HAP-1 (cell line): Measurements from ENCODE around the gene TBCE.

ENCODE experiments used
- DNase-seq, 2 experiments: peaks; one replicate each; pipeline ENCODE4 v3.0.0-alpha.2; 2016 to 2020; ENCODE audit warnings: low spot score in 2 of 2
- H3K27me3 ChIP-seq: fragments of 250-450 bp; sonication (Bioruptor Pico); 2 replicates; pipeline ENCODE4 v1.5.1; 2020; ENCODE audit warnings: low read depth, mild to moderate bottlenecking, moderate library complexity
- H3K36me3 ChIP-seq: fragments of 250-450 bp; sonication (Bioruptor Pico); replicated peaks from 2 replicates; pipeline ENCODE4 v1.5.1; 2020; ENCODE audit warnings: mild to moderate bottlenecking
- H3K4me1 ChIP-seq: fragments of 250-450 bp; sonication (Bioruptor Pico); 2 replicates; pipeline ENCODE4 v1.5.1; 2020; ENCODE audit warnings: mild to moderate bottlenecking
- H3K4me3 ChIP-seq: fragments of 250-450 bp; sonication (Bioruptor Pico); 2 replicates; pipeline ENCODE4 v1.5.1; 2020; ENCODE audit warnings: mild to moderate bottlenecking, moderate library complexity
- H3K9me3 ChIP-seq: fragments of 250-450 bp; sonication (Bioruptor Pico); 2 replicates; pipeline ENCODE4 v1.5.1; 2020; ENCODE audit warnings: mild to moderate bottlenecking, moderate library complexity
- in situ Hi-C: fragments of 300-500 bp; cut with MboI; formaldehyde crosslinking; loops from 3 replicates; pipeline ENCODE4 v1.14.3; 2020; ENCODE audit warnings: low sequenced_read_pairs, inconsistent platforms, mixed read lengths

The TBCE gene

GRCh38 chr1:235495551-235495950, 128.3 kb downstream of the TBCE start:
- H3K4me3 ChIP-seq = no peak overlapping the region
- no peaks in the 10 kb centered on the region for H3K27me3 ChIP-seq
- in situ Hi-C loops = no loop called here
- DNase-seq = no peak
- peaks cover 2% of the 10 kb centered on the region for H3K4me1 ChIP-seq
- peaks cover 33% of the 10 kb centered on the region for H3K36me3 ChIP-seq
- no peaks in the 10 kb centered on the region for H3K9me3 ChIP-seq

GRCh38 chr1:235500971-235501540, 133.8 kb downstream of the TBCE start:
- Histone ChIP-seq H3K9me3 (no peaks in the 10 kb centered on the region), H3K27me3 (no peaks in the 10 kb centered on the region), H3K4me3 (no peak overlapping the region), H3K36me3 (no peaks in the 10 kb centered on the region), H3K4me1 (peaks cover 12% of the 10 kb centered on the region)
- no peak for DNase-seq
- in situ Hi-C loops = no loop called here
